ENCODE measurements around the gene PLA2G4C. TPM values are rescaled to one million over a fixed set of nuclear protein-coding genes. Genes with fewer than 3 reads are reported as not detected.

PLA2G4C gene
- total and polyA plus RNA-seq, 8 donors: 1.4 to 90.2 (median 5.9) TPM

- peak in 1 of 2 donors; percentile 61 for DNase-seq
- H3K4me3 ChIP-seq: no peak overlapping the region
- H3K9me3 ChIP-seq: peaks cover 0 to 4% (median 0%) of the 10 kb centered on the region in 4 donors
- TF ChIP-seq EP300 (IDR thresholded peaks at IDR 0.05) (no peak), POLR2A (IDR thresholded peaks at IDR 0.05) (no peak), POLR2AphosphoS5 (IDR thresholded peaks at IDR 0.05) (no peak), CTCF (IDR thresholded peaks at IDR 0.05) (no peak)
- no peaks in the 10 kb centered on the region for H3K27me3 ChIP-seq
- peaks cover under 1 to 70% (median 54%) of the 10 kb centered on the region in 4 donors for H3K36me3 ChIP-seq
- H3K4me1 ChIP-seq: no peaks in the 10 kb centered on the region
- 70 to 87% (median 81%) methylated on average over 10 of the region's 10 CpGs for whole genome bisulfite sequencing, 5 donors
- intact Hi-C loops (cut with DNase I; ENCODE audit: low total_unique reads): no loop called here
- no peak overlapping the region for H3K27ac ChIP-seq
Observed at GRCh38 chr19:48121909-48122371, 11.3 kb upstream of the PLA2G4C start.

- H3K4me3 ChIP-seq: no peak overlapping the region
- DNase-seq: no peak
- peaks cover 0 to 72% (median 58%) of the 10 kb centered on the region in 4 donors for H3K36me3 ChIP-seq
- no peaks in the 10 kb centered on the region for H3K27me3 ChIP-seq
- H3K9me3 ChIP-seq: peaks cover 0 to 4% (median 0%) of the 10 kb centered on the region in 4 donors
- TF ChIP-seq CTCF (IDR thresholded peaks at IDR 0.05) (no peak), POLR2AphosphoS5 (IDR thresholded peaks at IDR 0.05) (no peak), POLR2A (IDR thresholded peaks at IDR 0.05) (no peak), EP300 (IDR thresholded peaks at IDR 0.05) (no peak)
- WGBS, 5 donors: 85 to 97% (median 94%) methylated on average over 14 of the region's 14 CpGs
- intact Hi-C loops (cut with DNase I; ENCODE audit: low total_unique reads): no loop called here
- no peaks in the 10 kb centered on the region for H3K4me1 ChIP-seq
- H3K27ac ChIP-seq: no peak overlapping the region
Observed at GRCh38 chr19:48121066-48121465, 10.4 kb upstream of the PLA2G4C start.

- no peak for DNase-seq
- Histone ChIP-seq H3K4me3 (no peak overlapping the region), H3K9me3 (peaks cover 0 to 4% (median 0%) of the 10 kb centered on the region in 4 donors), H3K36me3 (peaks cover 0 to 76% (median 62%) of the 10 kb centered on the region in 4 donors), H3K4me1 (no peaks in the 10 kb centered on the region), H3K27ac (no peak overlapping the region), H3K27me3 (no peaks in the 10 kb centered on the region)
- WGBS, 5 donors: 92 to 98% (median 97%) methylated on average over 2 of the region's 2 CpGs
- TF ChIP-seq EP300 (IDR thresholded peaks at IDR 0.05) (no peak), POLR2AphosphoS5 (IDR thresholded peaks at IDR 0.05) (no peak), POLR2A (IDR thresholded peaks at IDR 0.05) (no peak), CTCF (IDR thresholded peaks at IDR 0.05) (no peak)
- intact Hi-C loops (cut with DNase I; ENCODE audit: low total_unique reads): no loop called here
Observed at GRCh38 chr19:48120505-48120904, 9.9 kb upstream of the PLA2G4C start.

- Histone ChIP-seq H3K36me3 (peaks cover 0 to 71% (median 51%) of the 10 kb centered on the region in 4 donors), H3K4me3 (no peak overlapping the region), H3K27me3 (no peaks in the 10 kb centered on the region), H3K27ac (peak overlapping the region in 1 of 5 donors; percentile 28), H3K9me3 (peaks cover 0 to 4% (median 0%) of the 10 kb centered on the region in 4 donors), H3K4me1 (no peaks in the 10 kb centered on the region)
- 83 to 92% (median 84%) methylated on average over 11 of the region's 11 CpGs for WGBS, 5 donors
- no peak for DNase-seq
- TF ChIP-seq EP300 (IDR thresholded peaks at IDR 0.05) (no peak), POLR2AphosphoS5 (IDR thresholded peaks at IDR 0.05) (no peak), CTCF (IDR thresholded peaks at IDR 0.05) (no peak), POLR2A (IDR thresholded peaks at IDR 0.05) (no peak)
- intact Hi-C loops (cut with DNase I; ENCODE audit: low total_unique reads): no loop called here
Observed at GRCh38 chr19:48118131-48118517, 7.5 kb upstream of the PLA2G4C start.

Data from stomach (tissue), 9 donors.